H1 (cell line): ENCODE results near the gene GRIK1. TPM values are rescaled to one million over a fixed set of nuclear protein-coding genes. Genes with fewer than 3 reads are reported as not detected.

Source experiments
- CTCF ChIA-PET: fragments of 300-600 bp; sonication (Branson Sonifier 250); formaldehyde crosslinking; loops from one replicate; lab custom pipeline; 2021; ENCODE audit not compliant: partially characterized antibody; lab: Charles Lee
- POLR2A ChIA-PET: fragments of 300-600 bp; sonication (Branson Sonifier 250); formaldehyde crosslinking; loops from one replicate; lab custom pipeline; 2021; ENCODE audit warnings: inconsistent platforms; ENCODE audit not compliant: partially characterized antibody; lab: Charles Lee
- DNase-seq, 2 experiments: peaks; one replicate each; pipeline versions ENCODE4 v3.0.0 to v3.0.0-alpha.2; 2010 to 2022; ENCODE audit warnings: low spot score in 2 of 2, low read depth in 1 of 2, mixed read lengths in 1 of 2
- FAIRE-seq: peaks from 2 replicates; lab custom pipeline; 2011; peaks lifted over from hg19 to GRCh38; lab: Jason Lieb, UNC
- H2AFZ ChIP-seq: 2 replicates; pipeline ENCODE4 v1.8.1; 2012; ENCODE audit warnings: low read length, inconsistent platforms
- H2AK5ac ChIP-seq: 2 replicates; pipeline ENCODE4 v1.6.1; 2013; ENCODE audit warnings: low read depth, low read length
- H2BK120ac ChIP-seq: replicated peaks from 2 replicates; pipeline ENCODE3; 2013; ENCODE audit warnings: low read depth, low read length, inconsistent platforms
- H2BK12ac ChIP-seq: 2 replicates; pipeline ENCODE4 v1.6.1; 2013; ENCODE audit warnings: low read depth, low read length
- H2BK15ac ChIP-seq: 2 replicates; pipeline ENCODE4 v1.6.1; 2013; ENCODE audit warnings: low read length
- H2BK20ac ChIP-seq: 2 replicates; pipeline ENCODE4 v1.6.1; 2013; ENCODE audit warnings: low read length
- H2BK5ac ChIP-seq: 2 replicates; pipeline ENCODE4 v1.6.1; 2013; ENCODE audit warnings: low read depth, low read length
- H3K14ac ChIP-seq: 2 replicates; pipeline ENCODE4 v1.6.1; 2013; ENCODE audit warnings: inconsistent platforms; ENCODE audit not compliant: insufficient read length
- H3K18ac ChIP-seq: 2 replicates; pipeline ENCODE4 v1.6.1; 2013; ENCODE audit warnings: low read length; ENCODE audit errors: extremely low read depth
- H3K23ac ChIP-seq: 2 replicates; pipeline ENCODE4 v1.6.1; 2013; ENCODE audit warnings: inconsistent platforms; ENCODE audit not compliant: insufficient read length
- H3K23me2 ChIP-seq: 2 replicates; pipeline ENCODE4 v1.6.1; 2013; ENCODE audit warnings: low read depth, low read length
- H3K27ac ChIP-seq: 2 replicates; pipeline ENCODE4 v1.6.1; 2011; ENCODE audit warnings: low read depth, low read length, inconsistent platforms
- H3K27me3 ChIP-seq, 4 experiments: replicated peaks in 1 of 4; 1 replicate in 1 of 4; 2 replicates in 3 of 4; pipeline versions ENCODE4 v1.6.1 to v1.8.1; 2011 to 2013; ENCODE audit warnings: low read length in 3 of 4, mild to moderate bottlenecking in 3 of 4, inconsistent platforms in 2 of 4, mixed read lengths in 2 of 4, moderate library complexity in 1 of 4; ENCODE audit not compliant: control insufficient read depth in 3 of 4, insufficient read depth in 3 of 4; ENCODE audit errors: extremely low read depth in 1 of 4
- H3K36me3 ChIP-seq, 4 experiments: 2 replicates each; pipeline versions ENCODE4 v1.6.1 to v1.8.1; 2011 to 2013; ENCODE audit warnings: mild to moderate bottlenecking in 4 of 4, low read length in 3 of 4, moderate library complexity in 2 of 4, control low read depth in 1 of 4, inconsistent platforms in 1 of 4; ENCODE audit not compliant: insufficient read depth in 4 of 4, control insufficient read depth in 2 of 4
- H3K4ac ChIP-seq: replicated peaks from 2 replicates; pipeline ENCODE3; 2013; ENCODE audit warnings: low read length, low read depth, mixed read lengths, inconsistent platforms; ENCODE audit not compliant: insufficient read length
- H3K4me1 ChIP-seq, 4 experiments: replicated peaks in 1 of 4; 1 replicate in 1 of 4; 2 replicates in 3 of 4; pipeline versions ENCODE4 v1.6.1 to v1.8.1; 2011 to 2013; ENCODE audit warnings: low read length in 3 of 4, inconsistent platforms in 2 of 4, mixed read lengths in 1 of 4; ENCODE audit not compliant: insufficient read depth in 4 of 4, control insufficient read depth in 3 of 4
- H3K4me2 ChIP-seq, 2 experiments: 2 replicates each; pipeline versions ENCODE4 v1.6.1 to v1.8.1; 2011 to 2013; ENCODE audit warnings: low read depth in 2 of 2, low read length in 2 of 2, control low read depth in 1 of 2, inconsistent platforms in 1 of 2, mild to moderate bottlenecking in 1 of 2; ENCODE audit not compliant: insufficient read depth in 1 of 2
- H3K4me3 ChIP-seq, 4 experiments: fragments of 200-600, 300-600 bp in 1 of 4; sonication (generic), shearing (Covaris generic), sonication (Bioruptor Twin) in 1 of 4; 2 replicates each; pipeline versions ENCODE4 v1.5.1 to v1.8.1; 2011 to 2016; ENCODE audit warnings: low read length in 4 of 4, low read depth in 3 of 4, control low read depth in 2 of 4, inconsistent platforms in 2 of 4, mild to moderate bottlenecking in 2 of 4, mixed read lengths in 1 of 4, moderate library complexity in 1 of 4; ENCODE audit not compliant: insufficient read depth in 2 of 4; ENCODE audit errors: extremely low read depth in 1 of 4
- H3K56ac ChIP-seq: replicated peaks from 2 replicates; pipeline ENCODE3; 2013; ENCODE audit warnings: low read depth, mild to moderate bottlenecking, mixed read lengths, low read length, inconsistent platforms; ENCODE audit not compliant: insufficient read length
- H3K79me1 ChIP-seq: 2 replicates; pipeline ENCODE4 v1.6.1; 2013; ENCODE audit warnings: low read depth, low read length, control low read depth
- H3K79me2 ChIP-seq, 2 experiments: 2 replicates each; pipeline versions ENCODE4 v1.6.1 to v1.8.1; 2012 to 2013; ENCODE audit warnings: low read length in 2 of 2, mild to moderate bottlenecking in 2 of 2, inconsistent platforms in 1 of 2; ENCODE audit not compliant: insufficient read depth in 2 of 2, control insufficient read depth in 1 of 2
- H3K9ac ChIP-seq, 4 experiments: replicated peaks in 1 of 4; 1 replicate in 1 of 4; 2 replicates in 3 of 4; pipeline versions ENCODE4 v1.6.1 to v1.8.1; 2011 to 2013; ENCODE audit warnings: low read depth in 3 of 4, low read length in 3 of 4, control low read depth in 2 of 4, mild to moderate bottlenecking in 2 of 4, moderate library complexity in 2 of 4, inconsistent platforms in 1 of 4; ENCODE audit errors: extremely low read depth in 1 of 4
- H3K9me3 ChIP-seq, 2 experiments: 2 replicates each; pipeline versions ENCODE4 v1.6.1 to v1.8.1; 2012 to 2013; ENCODE audit warnings: mild to moderate bottlenecking in 2 of 2, moderate library complexity in 2 of 2, control low read depth in 1 of 2, inconsistent platforms in 1 of 2, low read depth in 1 of 2, low read length in 1 of 2, mixed read lengths in 1 of 2; ENCODE audit not compliant: insufficient read depth in 2 of 2
- H4K20me1 ChIP-seq, 2 experiments: replicated peaks in 1 of 2; 2 replicates each; pipeline versions ENCODE3 to v1.8.1; 2011 to 2013; ENCODE audit warnings: inconsistent platforms in 2 of 2, low read length in 2 of 2, mild to moderate bottlenecking in 1 of 2; ENCODE audit not compliant: insufficient read depth in 2 of 2, control insufficient read depth in 1 of 2
- H4K5ac ChIP-seq: 2 replicates; pipeline ENCODE4 v1.6.1; 2013; ENCODE audit warnings: low read length, low read depth, mixed read lengths, inconsistent platforms; ENCODE audit not compliant: insufficient read length
- H4K8ac ChIP-seq: 2 replicates; pipeline ENCODE4 v1.8.0; 2013; ENCODE audit warnings: mild to moderate bottlenecking, moderate library complexity, low read length, inconsistent platforms; ENCODE audit not compliant: insufficient read depth; ENCODE audit errors: extremely low read depth
- H4K91ac ChIP-seq: replicated peaks from 2 replicates; pipeline ENCODE3; 2013; ENCODE audit warnings: low read length, mixed read lengths, inconsistent platforms; ENCODE audit not compliant: insufficient read length
- ATF2 ChIP-seq: IDR thresholded peaks from 2 replicates; pipeline ENCODE4 v1.6.1; 2012; ENCODE audit warnings: low read length, inconsistent platforms
- CTBP2 ChIP-seq: IDR thresholded peaks from 2 replicates; pipeline ENCODE4 v1.7.0; 2011; ENCODE audit warnings: borderline replicate concordance, mild to moderate bottlenecking, moderate library complexity, mixed read lengths, low read length; ENCODE audit not compliant: insufficient read depth, insufficient read length
- E2F6 ChIP-seq: IDR thresholded peaks from 2 replicates; pipeline ENCODE4 v1.6.1; 2012; ENCODE audit warnings: inconsistent platforms
- GABPA ChIP-seq: IDR thresholded peaks from 2 replicates; pipeline ENCODE4 v1.6.1; 2011; ENCODE audit warnings: mild to moderate bottlenecking, low read length, moderate library complexity, borderline replicate concordance; ENCODE audit not compliant: insufficient read depth
- HDAC6 ChIP-seq: IDR thresholded peaks from one replicate; pipeline ENCODE4 v1.7.1; 2012; ENCODE audit warnings: low read depth, mild to moderate bottlenecking, inconsistent platforms, low read length, moderate library complexity
- JUN ChIP-seq: IDR thresholded peaks from 2 replicates; pipeline ENCODE4 v1.6.1; 2011; ENCODE audit warnings: low read depth, mild to moderate bottlenecking, improper control_type of control experiment, low read length
- RNF2 ChIP-seq: fragments of 200-900, 300-1000 bp; sonication (generic); IDR thresholded peaks from 2 replicates; pipeline ENCODE4 v1.7.1; 2016; ENCODE audit warnings: borderline replicate concordance, low read depth, mild to moderate bottlenecking, antibody characterized with exemption, low read length; ENCODE audit not compliant: poor library complexity, severe bottlenecking; ENCODE audit errors: missing control alignments
- SUZ12 ChIP-seq: fragments of 200-600 bp; sonication (generic); IDR thresholded peaks from 2 replicates; pipeline ENCODE4 v1.6.1; 2012; ENCODE audit warnings: mild to moderate bottlenecking, inconsistent platforms, low read length, moderate library complexity, mixed read lengths
- YY1 ChIP-seq: IDR thresholded peaks from 2 replicates; pipeline ENCODE4 v1.6.1; 2011; ENCODE audit warnings: low read depth, mild to moderate bottlenecking, low read length
- WGBS, 2 experiments: shearing (Covaris generic) in 1 of 2; methylation state at CpG; one replicate each; pipeline versions ENCODE4 v1.1.6 to v1.1.7; 2013 to 2015; ENCODE audit warnings: low lambda C conversion rate in 2 of 2, mixed read lengths in 2 of 2, inconsistent platforms in 1 of 2, low coverage in 1 of 2, missing lambda C conversion rate in 1 of 2; ENCODE audit not compliant: insufficient replicate concordance in 2 of 2, insufficient coverage in 1 of 2, insufficient read length in 1 of 2; ENCODE audit errors: extremely low coverage in 1 of 2, missing lambda C conversion rate in 1 of 2; 5-methylcytosine and 5-hydroxymethylcytosine counted together
- polyA plus RNA-seq, 7 experiments: library from polyadenylated mRNA; depleted of rRNA in 3 of 7; stranded (reverse) in 5 of 7; unstranded in 2 of 7; fragments of >200 nt in 5 of 7; fragments of 200-250 nt in 2 of 7; gene quantifications; 1 replicate in 5 of 7; 2 replicates in 1 of 7; 4 replicates in 1 of 7; pipeline versions ENCODE4 v1.2.1 to v1.2.3, GENCODE V29; 2011 to 2013; ENCODE audit warnings: missing spikeins in 2 of 7, mixed read lengths in 2 of 7
- total RNA-seq: library from RNA; stranded (reverse); fragmentation: NEBNext Ultra II Directional; extraction: Animal tissue kit (Norgen Biotek cat#: 25700); gene quantifications from 2 replicates; pipeline ENCODE4 v1.2.1, GENCODE V29; 2021

Gene GRIK1
- total and polyA plus RNA-seq, 2 of the 8 experiments (the other 6 are each of a cell fraction or from before 2014, with no cell fraction given), result 0.11 to 0.32 TPM

DNA sequence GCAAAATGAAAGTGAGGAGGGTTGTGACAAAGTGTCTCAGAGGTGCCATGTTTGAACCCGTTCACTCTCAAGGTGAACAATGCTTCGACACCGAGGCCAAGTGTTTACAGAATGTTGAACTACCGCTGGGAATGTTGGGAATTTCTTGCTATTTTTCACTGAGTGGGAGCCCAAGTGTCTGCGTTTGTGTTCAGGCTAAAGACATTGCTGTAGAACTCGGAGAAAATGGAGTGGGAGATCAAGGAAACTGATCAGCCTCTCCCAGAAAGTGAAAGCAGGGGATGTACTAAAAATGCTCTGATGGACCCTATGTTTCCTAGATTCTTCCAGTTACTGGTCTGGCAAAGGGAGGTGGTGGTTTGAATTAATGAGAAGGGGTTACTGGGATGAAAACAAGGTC lies 433.6 kb downstream of the GRIK1 start:
- Histone ChIP-seq H3K9ac (no peak overlapping the region), H3K4me2 (no peak overlapping the region), H3K18ac (no peak overlapping the region), H3K27ac (no peak overlapping the region), H3K9me3 (no peaks in the 10 kb centered on the region), H4K20me1 (no peaks in the 10 kb centered on the region), H3K79me2 (no peaks in the 10 kb centered on the region), H3K23me2 (no peaks in the 10 kb centered on the region), H3K56ac (no peak overlapping the region), H2AFZ (no peak overlapping the region), H3K79me1 (no peaks in the 10 kb centered on the region), H4K91ac (no peak overlapping the region), H3K4ac (no peak overlapping the region), H3K27me3 (no peaks in the 10 kb centered on the region), H2BK120ac (no peak overlapping the region), H4K5ac (no peak overlapping the region), H3K14ac (no peak overlapping the region), H3K4me1 (no peaks in the 10 kb centered on the region), H2AK5ac (no peak overlapping the region), H2BK5ac (no peak overlapping the region), H4K8ac (no peak overlapping the region), H2BK15ac (no peak overlapping the region), H2BK12ac (no peak overlapping the region), H3K23ac (no peak overlapping the region), H3K36me3 (no peaks in the 10 kb centered on the region), H2BK20ac (no peak overlapping the region), H3K4me3 (no peak overlapping the region)
- ChIA-PET CTCF (interaction anchor here (0.9 kb wide), 1 partner anchor 21 kb away, joined by 3 read pairs; no protein-coding TSS in a partner anchor), POLR2A (no interaction called here)
- WGBS, 2 experiments, result 78% methylated on average over 6 of the region's 6 CpGs; no CpG with 5 or more reads in 1 of the 2 experiments
- FAIRE-seq (no peak), DNase-seq (no peak)
- no peak for TF ChIP-seq E2F6
- no peak for TF ChIP-seq ATF2
- TF ChIP-seq RNF2, result no peak
- TF ChIP-seq CTBP2, result no peak
- TF ChIP-seq GABPA, result no peak
- TF ChIP-seq HDAC6, result no peak
- TF ChIP-seq SUZ12, result no peak
- TF ChIP-seq JUN, result no peak
- no peak for TF ChIP-seq YY1
